GM10266 (cell line): ENCODE data around the gene MGMT.

Source experiments
- DNase-seq: peaks from one replicate; pipeline ENCODE4 v3.0.0; 2012; ENCODE audit errors: extremely low spot score
- TF ChIP-seq, protein P1 (sequence below): IDR thresholded peaks from 2 replicates; pipeline ENCODE4 v1.5.1; 2012; ENCODE audit warnings: mild to moderate bottlenecking, low read depth; ENCODE audit not compliant: control insufficient read depth, insufficient read depth; ENCODE audit errors: missing control alignments

Gene MGMT

DNA sequence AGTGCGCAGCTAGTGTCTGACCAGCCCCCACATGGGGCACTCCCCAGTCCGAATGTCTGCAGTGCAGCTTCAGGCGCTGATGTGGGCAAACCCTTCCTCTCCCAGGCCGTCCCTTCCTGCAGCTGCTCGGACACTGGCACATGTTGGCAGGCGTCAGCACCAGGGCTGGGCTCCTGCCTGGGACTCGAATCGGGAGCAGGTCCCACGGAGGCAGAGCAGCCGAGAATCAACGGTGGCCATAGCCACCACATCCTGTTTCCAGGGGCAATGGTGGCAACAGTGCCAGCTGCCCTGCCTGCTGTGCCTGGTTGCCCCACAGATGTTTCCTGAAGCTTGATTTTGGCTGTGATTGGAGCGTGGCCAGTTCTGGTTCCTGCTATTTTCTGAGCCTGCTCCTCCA is 65.8 kb downstream of the MGMT start:
- TF ChIP-seq, protein P1, sequence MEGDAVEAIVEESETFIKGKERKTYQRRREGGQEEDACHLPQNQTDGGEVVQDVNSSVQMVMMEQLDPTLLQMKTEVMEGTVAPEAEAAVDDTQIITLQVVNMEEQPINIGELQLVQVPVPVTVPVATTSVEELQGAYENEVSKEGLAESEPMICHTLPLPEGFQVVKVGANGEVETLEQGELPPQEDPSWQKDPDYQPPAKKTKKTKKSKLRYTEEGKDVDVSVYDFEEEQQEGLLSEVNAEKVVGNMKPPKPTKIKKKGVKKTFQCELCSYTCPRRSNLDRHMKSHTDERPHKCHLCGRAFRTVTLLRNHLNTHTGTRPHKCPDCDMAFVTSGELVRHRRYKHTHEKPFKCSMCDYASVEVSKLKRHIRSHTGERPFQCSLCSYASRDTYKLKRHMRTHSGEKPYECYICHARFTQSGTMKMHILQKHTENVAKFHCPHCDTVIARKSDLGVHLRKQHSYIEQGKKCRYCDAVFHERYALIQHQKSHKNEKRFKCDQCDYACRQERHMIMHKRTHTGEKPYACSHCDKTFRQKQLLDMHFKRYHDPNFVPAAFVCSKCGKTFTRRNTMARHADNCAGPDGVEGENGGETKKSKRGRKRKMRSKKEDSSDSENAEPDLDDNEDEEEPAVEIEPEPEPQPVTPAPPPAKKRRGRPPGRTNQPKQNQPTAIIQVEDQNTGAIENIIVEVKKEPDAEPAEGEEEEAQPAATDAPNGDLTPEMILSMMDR, result no peak
- DNase-seq, result no peak

DNA sequence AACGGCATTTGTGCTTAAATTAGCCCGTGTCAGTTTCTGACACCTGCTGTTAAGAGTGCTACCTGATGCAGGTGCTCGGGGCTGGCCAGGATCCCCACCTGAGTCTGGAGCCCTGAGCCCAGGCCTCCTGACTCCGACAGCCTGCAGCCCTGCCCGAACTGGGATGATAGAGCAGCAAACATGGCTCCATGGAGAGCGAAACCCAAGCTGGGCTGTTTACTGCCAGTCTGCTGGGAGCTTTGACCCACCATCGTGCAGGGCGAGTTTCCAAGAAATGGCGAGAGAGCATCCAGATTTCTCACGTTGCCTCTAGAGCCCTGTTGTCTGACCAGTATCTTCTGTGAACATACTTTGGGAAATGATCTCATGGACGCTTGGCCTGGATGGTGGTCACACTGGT is 66.2 kb downstream of the MGMT start:
- TF ChIP-seq, protein P1, result no peak
- no peak for DNase-seq

DNA sequence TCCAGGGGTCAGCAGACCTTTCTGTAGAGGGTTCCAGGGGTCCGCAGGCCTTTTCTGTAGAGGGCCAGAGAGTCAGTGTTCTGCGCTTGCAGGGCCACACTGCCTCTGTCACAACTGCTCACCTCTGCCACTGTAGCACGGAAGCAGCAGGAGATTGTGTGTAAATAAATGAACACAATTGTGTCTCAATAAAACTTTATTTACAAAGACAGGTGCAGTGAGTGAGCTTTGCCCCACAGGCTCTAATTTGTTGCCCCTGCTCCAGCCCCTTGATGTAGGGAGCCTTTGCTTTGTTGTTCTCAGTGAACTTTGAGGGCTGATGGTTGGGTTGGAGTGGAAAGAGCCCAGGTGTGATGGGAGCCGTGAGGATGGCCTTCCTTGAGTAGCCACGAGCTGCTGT is 67.8 kb downstream of the MGMT start:
- TF ChIP-seq, protein P1, result no peak
- no peak for DNase-seq

DNA sequence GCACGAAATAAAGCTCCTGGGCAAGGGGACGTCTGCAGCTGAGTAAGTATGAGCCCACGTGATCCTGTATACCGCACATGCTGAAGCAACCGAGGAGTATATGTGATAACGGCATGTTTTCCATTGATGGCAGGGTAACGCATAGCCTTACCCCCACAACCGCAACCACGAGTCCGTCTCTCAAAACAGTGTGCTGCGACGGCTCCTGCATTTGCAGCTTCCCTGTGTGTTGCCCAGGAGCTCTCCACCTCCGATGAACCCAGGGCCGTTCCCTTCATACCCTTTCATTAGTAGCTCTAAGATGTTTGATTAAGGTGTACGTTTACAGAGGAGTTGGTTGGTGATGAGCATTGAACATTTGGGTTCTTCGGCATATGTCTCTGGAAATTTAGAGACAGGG is 69.3 kb downstream of the MGMT start:
- no peak for DNase-seq
- TF ChIP-seq, protein P1, result no peak

DNA sequence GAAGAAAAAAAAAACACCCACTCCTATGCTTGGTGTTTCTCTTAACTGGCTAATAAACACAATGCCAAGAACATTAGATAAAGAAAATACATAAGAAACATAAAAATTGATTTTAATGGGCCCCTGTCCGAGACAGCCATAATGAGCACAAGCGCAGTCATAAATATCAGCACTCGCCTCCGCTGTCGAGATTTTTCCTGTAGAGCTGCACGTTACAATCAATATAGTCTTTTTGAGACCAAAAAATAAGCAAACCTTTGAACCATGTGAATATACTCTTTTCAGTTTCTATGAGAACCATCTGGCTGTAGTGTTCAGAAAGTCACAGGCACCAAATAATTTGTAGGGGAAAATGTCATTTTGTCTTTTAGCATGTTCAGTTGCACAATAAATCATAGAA is 70.1 kb downstream of the MGMT start:
- DNase-seq, result no peak
- TF ChIP-seq, protein P1, result no peak

DNA sequence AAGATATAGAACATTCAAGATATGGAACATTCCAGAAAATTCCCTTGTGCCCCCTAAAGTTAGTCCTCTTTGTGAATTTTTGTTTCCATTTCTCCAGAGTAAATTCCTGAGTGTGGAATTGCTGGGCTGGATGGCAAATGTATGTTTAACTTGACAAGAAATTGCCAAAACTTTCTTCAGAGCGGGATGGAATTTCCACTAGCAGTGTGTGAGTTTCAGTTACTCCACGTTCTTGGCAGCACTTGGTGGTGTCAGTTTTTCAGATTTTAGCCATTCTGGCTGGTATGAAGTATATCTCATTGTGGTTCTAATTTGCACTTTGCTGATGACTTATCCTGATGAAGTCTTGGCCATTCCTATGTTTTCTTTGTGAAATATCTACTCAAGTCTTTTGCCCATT is 71.2 kb downstream of the MGMT start:
- TF ChIP-seq, protein P1, result no peak

DNA sequence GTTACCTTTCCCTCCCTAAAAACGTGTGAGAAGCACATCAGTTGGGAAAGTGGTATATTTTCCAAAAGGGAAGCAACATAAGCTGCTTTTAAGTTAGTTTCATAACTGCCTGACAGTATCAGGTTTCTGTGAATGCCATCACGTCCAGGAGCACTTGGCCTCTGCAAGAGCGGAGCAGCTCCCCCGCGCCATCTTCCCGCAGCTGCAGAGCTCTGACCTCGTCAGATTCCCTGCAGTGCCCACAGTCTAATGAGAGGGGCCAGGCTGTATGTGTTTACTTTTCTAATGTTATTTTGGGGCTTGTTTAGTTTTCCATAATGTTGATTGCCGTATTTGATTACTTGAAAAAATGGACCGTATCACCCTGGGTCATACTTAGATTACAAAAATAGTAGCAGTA is 74.2 kb downstream of the MGMT start:
- DNase-seq, result no peak
- TF ChIP-seq, protein P1, result no peak

More for the DNA sequence above, 71.2 kb downstream of the MGMT start:
- no peak for DNase-seq
